SK-N-SH treated with all-trans-retinoic acid at 6 μM for 48 hours (cell line): ENCODE data around the gene AHCY.

ENCODE experiments used
- ARNTL ChIP-seq: fragments of 450-650 bp; formaldehyde crosslinking; IDR thresholded peaks from 2 replicates; pipeline ENCODE4 v1.5.0; 2020; ENCODE audit warnings: low read depth, mild to moderate bottlenecking, moderate library complexity, borderline replicate concordance
- BACH2 ChIP-seq: fragments of 250-450 bp; sonication (Bioruptor Pico); IDR thresholded peaks from 2 replicates; pipeline ENCODE4 v1.9.0; 2021; ENCODE audit warnings: mild to moderate bottlenecking, borderline replicate concordance
- CSDC2 ChIP-seq: fragments of 250-450 bp; sonication (Bioruptor Pico); IDR thresholded peaks from 2 replicates; pipeline ENCODE4 v1.5.0; 2020; ENCODE audit warnings: mild to moderate bottlenecking, moderate library complexity
- CSRNP3 ChIP-seq: fragments of 250-450 bp; sonication (Bioruptor Pico); IDR thresholded peaks from 2 replicates; pipeline ENCODE4 v1.5.1; 2021; ENCODE audit warnings: mild to moderate bottlenecking, moderate library complexity
- GLIS3 ChIP-seq: fragments of 250-450 bp; sonication (Bioruptor Pico); IDR thresholded peaks from 2 replicates; pipeline ENCODE4 v1.5.0; 2020; ENCODE audit warnings: mild to moderate bottlenecking, moderate library complexity
- POU6F1 ChIP-seq: fragments of 250-450 bp; sonication (Bioruptor Pico); IDR thresholded peaks from 2 replicates; pipeline ENCODE4 v1.8.0; 2021; ENCODE audit warnings: low read depth, mild to moderate bottlenecking, moderate library complexity, borderline replicate concordance
- RARB ChIP-seq: fragments of 250-450 bp; sonication (Bioruptor Pico); IDR thresholded peaks from 2 replicates; pipeline ENCODE4 v1.8.0; 2021; ENCODE audit warnings: mild to moderate bottlenecking, moderate library complexity
- ZC3H10 ChIP-seq: fragments of 250-450 bp; sonication (Bioruptor Pico); IDR thresholded peaks from 2 replicates; pipeline ENCODE4 v1.5.1; 2021; ENCODE audit warnings: mild to moderate bottlenecking, moderate library complexity
- ZNF565 ChIP-seq: fragments of 450-650 bp; formaldehyde crosslinking; conservative IDR thresholded peaks from 2 replicates; pipeline ENCODE4 v1.5.0; 2020; ENCODE audit warnings: low read depth, mild to moderate bottlenecking, moderate library complexity

- TF ChIP-seq ZC3H10 (CRISPR knock-in tag) (no peak), ZNF565 (no peak), CSRNP3 (CRISPR knock-in tag) (no peak), CSDC2 (CRISPR knock-in tag) (no peak), GLIS3 (no peak), RARB (CRISPR knock-in tag) (no peak), ARNTL (CRISPR knock-in tag) (no peak), POU6F1 (CRISPR knock-in tag) (no peak), BACH2 (CRISPR knock-in tag) (no peak)
These were observed 28.5 kb downstream of the AHCY start for GRCh38 chr20:34274694-34275093.
